Lower leg skin (tissue), 4 donors: ENCODE measurements around the gene MYO7A. TPM values are rescaled to one million over a fixed set of nuclear protein-coding genes. Genes with fewer than 3 reads are reported as not detected.

Source experiments
- DNase-seq, 2 donors: peaks; one replicate each; pipeline ENCODE4 v3.0.0-alpha.2; 2019; ENCODE audit warnings: low spot score in 2 of 2
- H3K4me3 ChIP-seq: fragments of 200-600 bp; sonication (generic); 2 replicates; pipeline ENCODE4 v1.5.1; 2017; ENCODE audit warnings: mild to moderate bottlenecking, low read depth; ENCODE audit not compliant: poor library complexity, severe bottlenecking
- CTCF ChIP-seq, 3 donors: fragments of 450-650 bp; IDR thresholded peaks; one replicate each; pipeline ENCODE4 v1.5.1; 2016; ENCODE audit warnings: antibody characterized with exemption in 3 of 3, mild to moderate bottlenecking in 3 of 3, moderate library complexity in 2 of 3
- POLR2A ChIP-seq, 2 donors: fragments of 450-650 bp; IDR thresholded peaks; one replicate each; pipeline ENCODE4 v1.6.1; 2016 to 2017; ENCODE audit warnings: antibody characterized with exemption in 2 of 2, mild to moderate bottlenecking in 1 of 2, moderate library complexity in 1 of 2
- WGBS, 2 donors: methylation state at CpG; one replicate each; pipeline ENCODE4 v1.1.5; 2018; 5-methylcytosine and 5-hydroxymethylcytosine counted together
- intact Hi-C: fragments of 100-400 bp; cut with DNase I; formaldehyde crosslinking; loops from one replicate; pipeline ENCODE4 v1.15.0; 2023; ENCODE audit warnings: low total_unique reads
- total RNA-seq, 4 donors: library from RNA; depleted of rRNA; stranded (reverse); fragments of >200 nt; gene quantifications; one replicate each; pipeline ENCODE4 v1.1.0, GENCODE V29; 2016

Gene MYO7A
- total RNA-seq, 4 donors from 2014 or later = 0.69 to 2.1 (median 1.4) TPM

DNA sequence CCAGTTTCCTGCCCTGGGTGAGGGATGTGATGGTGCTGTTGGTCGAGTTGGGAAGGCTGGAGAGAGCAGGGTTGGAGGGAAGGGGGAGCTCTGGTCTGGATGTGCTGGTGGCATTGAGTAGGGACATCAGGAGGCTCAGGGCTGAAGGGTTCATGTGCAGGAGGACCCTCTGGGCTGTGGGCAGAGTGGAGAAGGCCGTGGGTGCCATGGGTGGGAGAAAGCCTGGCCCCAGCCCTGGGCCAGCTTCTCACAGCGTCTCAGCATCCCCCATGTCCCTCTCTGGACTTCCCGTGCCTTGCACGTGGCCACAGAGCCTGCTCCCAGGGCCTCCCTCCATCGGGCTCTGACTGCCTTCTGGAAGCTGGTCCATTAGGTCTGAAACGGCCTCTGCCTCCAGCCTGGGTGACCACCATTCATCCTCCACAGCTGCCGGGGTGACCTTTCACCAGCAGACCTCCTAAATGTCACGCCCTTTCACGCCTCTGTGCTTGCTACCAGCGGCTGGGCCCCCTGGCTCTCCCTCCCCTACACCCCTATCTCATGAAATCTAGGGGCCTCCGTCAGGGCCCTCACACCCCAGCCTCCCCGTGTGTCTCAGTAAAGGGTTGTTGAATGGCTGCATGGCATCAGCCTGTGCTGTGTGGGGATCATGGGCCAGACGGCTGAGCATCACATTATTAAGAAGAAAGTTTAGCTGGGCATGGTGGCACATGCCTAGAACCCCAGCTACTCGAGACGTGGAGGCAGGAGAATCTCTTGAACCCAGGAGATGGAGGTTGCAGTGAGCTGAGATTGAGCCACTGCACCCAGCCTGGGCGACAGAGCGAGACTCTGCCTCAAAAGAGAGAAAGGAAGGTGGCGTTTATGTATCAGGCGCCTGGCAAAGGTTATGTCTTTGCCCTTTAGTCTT, 25.5 kb downstream of the MYO7A start:
- no peak for DNase-seq
- no peak overlapping the region for H3K4me3 ChIP-seq
- intact Hi-C loops = no loop called here
- TF ChIP-seq CTCF (IDR thresholded peaks at IDR 0.05) (no peak), POLR2A (IDR thresholded peaks at IDR 0.05) (no peak)
- 79 to 87% methylated on average over 20 of the region's 20 CpGs for WGBS, 2 donors

DNA sequence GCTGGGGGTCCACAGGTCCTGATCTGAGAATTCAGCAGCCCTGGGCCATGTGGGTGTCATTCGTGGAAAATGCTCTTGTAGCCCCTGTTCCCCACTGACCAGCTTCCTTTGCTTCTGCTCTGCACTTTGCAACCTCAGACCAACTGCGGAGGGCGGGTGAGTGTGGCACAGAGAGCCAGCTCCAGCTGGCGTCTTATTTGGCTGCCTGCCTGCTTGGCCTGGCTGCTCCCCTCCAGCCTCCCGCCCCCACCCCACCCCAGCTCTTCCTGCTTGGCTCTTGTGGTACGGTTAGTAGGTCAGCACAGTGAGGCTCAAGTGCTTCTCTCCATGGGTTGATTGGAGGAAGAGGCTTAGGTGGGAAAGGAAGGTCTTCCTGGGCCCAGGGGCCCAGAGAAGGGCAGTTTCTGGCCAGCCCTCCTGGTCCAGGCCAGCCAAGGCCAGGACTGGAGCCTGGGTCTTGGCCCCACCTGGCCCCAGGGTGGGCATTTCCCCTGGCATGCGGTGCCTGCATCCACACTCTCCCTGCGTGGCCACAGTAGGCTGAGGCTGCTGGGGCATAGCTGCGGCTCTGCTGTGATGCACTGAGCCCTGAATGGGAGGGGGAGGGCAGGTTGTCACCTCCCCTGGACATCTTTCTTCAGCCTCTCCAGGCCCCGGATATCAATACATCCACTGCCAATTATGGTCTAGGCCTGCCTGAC, 26.5 kb downstream of the MYO7A start:
- WGBS, 2 donors = 52 to 53% methylated on average over 7 to 10 of the region's 10 CpGs
- no peak for DNase-seq
- H3K4me3 ChIP-seq = no peak overlapping the region
- intact Hi-C loops = no loop called here
- no peak for TF ChIP-seq CTCF (IDR thresholded peaks at IDR 0.05)
- TF ChIP-seq POLR2A (IDR thresholded peaks at IDR 0.05) = no peak

- intact Hi-C loops = no loop called here
- 87 to 96% methylated on average over 3 to 4 of the region's 4 CpGs for WGBS, 2 donors
Observed at GRCh38 chr11:77155082-77155475, 27.0 kb downstream of the MYO7A start.

DNA sequence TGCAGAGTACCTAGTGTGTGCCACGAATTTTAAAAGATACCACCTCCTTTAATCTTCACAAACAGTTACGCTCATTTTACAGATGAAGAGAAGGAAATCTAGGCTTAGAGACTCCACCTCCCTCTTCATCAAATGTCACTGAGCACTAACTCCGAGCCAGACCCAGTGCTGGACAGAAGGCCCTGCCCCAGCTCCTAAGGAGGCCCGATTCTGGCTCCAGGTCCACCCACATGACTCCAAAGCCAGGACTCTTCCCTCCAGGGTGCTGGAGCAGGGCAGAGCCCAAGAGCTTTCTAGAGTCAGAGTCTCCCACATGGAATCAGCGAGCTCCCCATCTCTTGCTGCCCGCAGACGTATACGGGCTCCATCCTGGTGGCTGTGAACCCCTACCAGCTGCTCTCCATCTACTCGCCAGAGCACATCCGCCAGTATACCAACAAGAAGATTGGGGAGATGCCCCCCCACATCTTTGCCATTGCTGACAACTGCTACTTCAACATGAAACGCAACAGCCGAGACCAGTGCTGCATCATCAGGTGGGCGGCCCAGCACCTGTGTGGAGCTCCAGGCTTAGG, 27.6 kb downstream of the MYO7A start:
- DNase-seq = no peak
- intact Hi-C loops = no loop called here
- no peak overlapping the region for H3K4me3 ChIP-seq
- TF ChIP-seq POLR2A (IDR thresholded peaks at IDR 0.05) = no peak
- no peak for TF ChIP-seq CTCF (IDR thresholded peaks at IDR 0.05)
- WGBS, 2 donors = 91% methylated on average over 13 of the region's 13 CpGs

More at GRCh38 chr11:77155082-77155475, 27.0 kb downstream of the MYO7A start:
- H3K4me3 ChIP-seq = no peak overlapping the region
- DNase-seq = no peak
- TF ChIP-seq CTCF (IDR thresholded peaks at IDR 0.05) (no peak), POLR2A (IDR thresholded peaks at IDR 0.05) (no peak)

DNA sequence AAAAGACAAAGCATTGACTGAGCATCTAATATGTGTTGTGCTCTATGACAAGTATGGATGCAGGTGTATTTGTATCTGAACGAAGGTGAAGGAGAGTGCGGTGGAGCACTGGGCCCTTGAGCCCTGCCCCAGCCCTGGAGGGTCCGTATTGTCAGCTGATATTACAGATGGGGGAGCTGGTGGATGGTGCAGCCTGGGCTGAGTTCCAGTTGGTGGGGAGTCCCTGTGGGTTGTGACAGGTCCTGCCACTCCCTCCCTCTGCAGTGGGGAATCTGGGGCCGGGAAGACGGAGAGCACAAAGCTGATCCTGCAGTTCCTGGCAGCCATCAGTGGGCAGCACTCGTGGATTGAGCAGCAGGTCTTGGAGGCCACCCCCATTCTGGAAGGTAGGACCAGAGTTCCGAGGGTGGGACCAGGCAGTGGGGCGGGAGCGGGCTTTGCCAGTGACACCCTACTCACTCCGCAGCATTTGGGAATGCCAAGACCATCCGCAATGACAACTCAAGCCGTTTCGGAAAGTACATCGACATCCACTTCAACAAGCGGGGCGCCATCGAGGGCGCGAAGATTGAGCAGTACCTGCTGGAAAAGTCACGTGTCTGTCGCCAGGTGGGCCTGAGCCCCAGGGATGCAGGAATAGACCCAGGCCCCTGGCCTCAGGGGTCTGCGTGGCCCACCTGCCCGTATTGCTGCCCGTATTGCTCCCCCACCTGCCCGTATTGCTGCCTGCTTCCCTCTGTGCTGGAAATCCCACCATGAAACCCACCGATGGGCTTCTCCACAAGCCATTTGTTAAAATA, 28.6 kb downstream of the MYO7A start:
- no peak for TF ChIP-seq CTCF (IDR thresholded peaks at IDR 0.05)
- no peak for TF ChIP-seq POLR2A (IDR thresholded peaks at IDR 0.05)
- DNase-seq = no peak

More for the DNA sequence above, 28.6 kb downstream of the MYO7A start:
- no peak overlapping the region for H3K4me3 ChIP-seq
- intact Hi-C loops = no loop called here
- whole genome bisulfite sequencing, 2 donors = 92% methylated on average over 26 of the region's 26 CpGs
